CD1c-positive myeloid dendritic cell (primary cell): Measurements from ENCODE around the gene ZNF862.

ENCODE experiments used
- DNase-seq: peaks from one replicate; pipeline ENCODE4 v3.0.0-alpha.2; 2016; ENCODE audit errors: extremely low spot score

Gene ZNF862

DNA sequence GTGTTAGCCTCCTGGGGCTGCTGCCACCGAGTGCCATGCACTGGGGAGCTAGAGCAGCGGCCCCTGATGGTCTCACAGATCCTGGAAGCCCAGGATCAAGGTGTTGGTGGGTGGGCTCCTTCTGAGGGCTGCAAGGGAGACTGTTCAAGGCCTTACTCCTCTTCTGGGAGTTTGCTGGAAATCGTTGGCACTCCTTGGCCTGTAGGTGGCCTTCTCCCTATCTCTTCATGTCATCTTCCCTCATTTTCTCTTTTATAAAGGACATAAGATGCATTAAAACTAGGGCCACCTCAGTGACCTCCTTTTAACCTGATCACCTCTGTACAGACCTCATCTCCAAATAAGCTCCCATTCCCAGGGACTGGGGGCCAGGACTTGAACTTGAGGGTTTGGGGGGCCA lies 27.0 kb upstream of the ZNF862 start:
- no peak for DNase-seq

DNA sequence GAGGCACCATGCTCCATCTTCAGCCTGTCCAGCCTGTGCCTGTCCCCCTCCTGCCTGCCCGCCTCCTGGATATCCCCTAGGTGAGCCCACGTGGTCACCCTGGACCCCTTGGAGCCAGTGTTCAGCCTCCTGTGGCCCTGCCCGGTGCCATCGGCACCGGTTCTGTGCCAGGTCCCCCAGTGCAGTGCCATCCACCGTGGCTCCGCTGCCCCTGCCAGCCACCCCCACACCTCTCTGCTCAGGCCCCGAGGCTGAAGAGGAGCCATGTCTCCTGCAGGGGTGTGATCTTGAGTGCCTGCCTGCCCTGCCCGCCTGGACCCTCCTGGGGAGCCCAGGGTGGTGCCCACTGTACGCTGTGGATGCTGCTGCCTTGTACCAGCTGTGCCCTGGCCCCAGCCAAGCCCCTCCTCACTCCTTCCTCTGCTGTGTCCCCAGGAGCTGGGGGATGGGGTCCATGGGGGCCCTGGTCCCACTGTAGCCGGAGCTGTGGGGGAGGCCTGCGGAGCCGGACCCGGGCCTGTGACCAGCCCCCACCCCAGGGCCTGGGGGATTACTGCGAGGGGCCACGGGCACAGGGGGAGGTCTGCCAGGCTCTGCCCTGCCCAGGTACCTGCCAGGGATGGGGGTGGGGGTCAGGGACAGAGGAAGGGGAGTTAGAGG lies 26.2 kb upstream of the ZNF862 start:
- DNase-seq: no peak

- DNase-seq: no peak
Observed at GRCh38 chr7:149813254-149814035, 24.7 kb upstream of the ZNF862 start.

DNA sequence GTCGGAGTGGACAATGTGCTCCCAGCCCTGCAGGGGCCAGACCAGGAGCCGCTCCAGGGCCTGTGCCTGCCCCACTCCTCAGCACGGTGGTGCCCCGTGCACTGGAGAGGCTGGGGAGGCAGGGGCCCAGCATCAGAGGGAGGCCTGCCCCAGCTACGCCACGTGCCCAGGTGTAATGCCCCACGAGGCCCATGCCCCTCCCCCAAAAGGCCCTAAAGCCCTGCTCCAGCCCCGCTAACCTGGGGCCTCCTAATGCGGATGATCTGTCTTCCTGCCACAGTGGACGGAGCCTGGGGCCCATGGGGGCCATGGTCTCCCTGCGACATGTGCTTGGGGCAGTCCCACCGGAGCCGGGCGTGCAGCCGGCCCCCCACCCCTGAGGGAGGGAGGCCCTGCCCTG lies 23.7 kb upstream of the ZNF862 start:
- no peak for DNase-seq

GRCh38 chr7:149815121-149815520 lies 23.1 kb upstream of the ZNF862 start:
- no peak for DNase-seq

DNA sequence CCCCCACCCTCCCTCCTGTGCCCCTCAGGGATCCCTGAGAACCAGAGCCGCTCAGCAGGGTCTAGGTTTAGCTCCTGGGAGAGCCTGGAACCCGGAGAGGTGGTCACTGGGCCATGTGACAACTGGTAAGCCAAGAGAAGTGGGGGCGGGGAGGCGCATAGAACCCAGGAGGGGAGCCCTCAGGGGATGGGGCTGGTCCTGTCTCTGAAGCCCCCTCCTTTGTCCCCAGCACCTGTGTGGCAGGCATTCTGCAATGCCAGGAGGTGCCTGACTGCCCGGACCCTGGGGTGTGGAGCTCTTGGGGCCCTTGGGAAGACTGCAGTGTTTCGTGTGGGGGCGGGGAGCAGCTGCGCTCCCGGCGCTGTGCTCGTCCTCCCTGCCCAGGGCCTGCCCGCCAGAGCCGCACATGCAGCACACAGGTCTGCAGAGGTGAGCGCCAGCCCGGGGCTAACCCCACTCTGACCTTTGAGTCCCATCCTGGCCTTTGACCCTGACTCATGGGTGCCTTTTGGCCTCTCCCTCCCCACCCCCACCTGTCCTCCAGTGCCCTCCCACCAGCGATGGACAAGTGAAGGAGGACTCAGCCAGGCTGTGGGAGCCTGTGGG lies 22.4 kb upstream of the ZNF862 start:
- DNase-seq: no peak

DNA sequence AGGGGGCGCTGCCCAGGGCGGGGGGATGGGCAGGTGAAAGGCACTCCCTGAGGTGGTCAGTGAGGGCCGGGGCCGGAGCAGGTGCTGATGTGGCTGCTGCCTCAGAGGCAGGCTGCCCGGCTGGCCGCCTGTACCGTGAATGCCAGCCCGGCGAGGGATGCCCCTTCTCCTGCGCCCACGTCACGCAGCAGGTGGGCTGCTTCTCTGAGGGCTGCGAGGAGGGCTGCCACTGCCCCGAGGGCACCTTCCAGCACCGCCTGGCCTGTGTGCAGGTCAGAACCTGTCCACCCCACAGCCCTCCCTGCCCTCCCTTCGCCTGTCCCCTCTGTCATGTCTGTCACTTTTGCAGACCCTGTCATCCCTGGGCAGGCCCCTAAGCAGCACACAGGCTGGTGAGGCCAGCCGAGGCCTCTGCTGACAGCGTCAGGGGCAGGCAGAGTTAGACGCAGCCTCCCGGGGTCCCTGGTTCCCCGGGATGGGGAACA lies 21.9 kb upstream of the ZNF862 start:
- DNase-seq: no peak

DNA sequence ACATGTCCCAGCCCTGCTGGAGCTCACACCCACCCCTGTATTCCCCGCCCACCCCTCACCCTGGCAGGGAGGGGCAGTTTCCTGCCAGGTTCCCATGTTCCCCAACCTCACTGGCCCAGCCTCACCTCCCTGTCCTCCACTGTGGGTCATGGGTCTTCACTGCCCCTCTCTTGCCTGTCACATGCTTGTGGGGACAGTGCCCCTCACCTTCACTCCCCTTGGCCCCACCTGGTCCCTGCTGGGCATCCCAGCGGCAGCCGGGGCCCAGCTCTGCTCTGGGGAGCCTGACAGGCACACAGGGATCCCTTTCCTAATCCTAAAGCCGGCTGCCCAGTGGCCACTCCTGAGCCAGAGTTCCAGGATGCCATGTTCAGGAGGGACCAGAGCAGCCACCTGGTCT lies 21.4 kb upstream of the ZNF862 start:
- no peak for DNase-seq

- DNase-seq: no peak
Observed at GRCh38 chr7:149817301-149817771, 20.8 kb upstream of the ZNF862 start.

- DNase-seq: no peak
Observed at GRCh38 chr7:149817836-149818535, 20.2 kb upstream of the ZNF862 start.

DNA sequence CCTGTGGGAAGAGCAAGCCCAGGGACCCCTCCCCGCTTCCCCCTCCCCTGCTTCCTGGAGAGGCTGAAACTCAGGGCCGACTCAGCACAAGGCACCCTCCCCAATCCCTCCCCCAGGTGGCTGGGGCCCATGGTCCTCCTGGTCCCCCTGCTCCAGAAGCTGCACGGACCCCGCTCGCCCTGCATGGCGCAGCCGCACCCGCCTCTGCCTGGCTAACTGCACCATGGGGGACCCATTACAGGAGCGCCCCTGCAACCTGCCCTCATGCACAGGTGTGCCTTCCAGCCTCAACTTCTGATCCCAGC lies 19.7 kb upstream of the ZNF862 start:
- DNase-seq: no peak

GRCh38 chr7:149819141-149819960 lies 18.8 kb upstream of the ZNF862 start:
- DNase-seq: no peak

- no peak for DNase-seq
Observed at GRCh38 chr7:149819961-149820340, 18.2 kb upstream of the ZNF862 start.

GRCh38 chr7:149820622-149821190 lies 17.5 kb upstream of the ZNF862 start:
- no peak for DNase-seq

- no peak for DNase-seq
Observed at GRCh38 chr7:149821191-149822148, 16.7 kb upstream of the ZNF862 start.

DNA sequence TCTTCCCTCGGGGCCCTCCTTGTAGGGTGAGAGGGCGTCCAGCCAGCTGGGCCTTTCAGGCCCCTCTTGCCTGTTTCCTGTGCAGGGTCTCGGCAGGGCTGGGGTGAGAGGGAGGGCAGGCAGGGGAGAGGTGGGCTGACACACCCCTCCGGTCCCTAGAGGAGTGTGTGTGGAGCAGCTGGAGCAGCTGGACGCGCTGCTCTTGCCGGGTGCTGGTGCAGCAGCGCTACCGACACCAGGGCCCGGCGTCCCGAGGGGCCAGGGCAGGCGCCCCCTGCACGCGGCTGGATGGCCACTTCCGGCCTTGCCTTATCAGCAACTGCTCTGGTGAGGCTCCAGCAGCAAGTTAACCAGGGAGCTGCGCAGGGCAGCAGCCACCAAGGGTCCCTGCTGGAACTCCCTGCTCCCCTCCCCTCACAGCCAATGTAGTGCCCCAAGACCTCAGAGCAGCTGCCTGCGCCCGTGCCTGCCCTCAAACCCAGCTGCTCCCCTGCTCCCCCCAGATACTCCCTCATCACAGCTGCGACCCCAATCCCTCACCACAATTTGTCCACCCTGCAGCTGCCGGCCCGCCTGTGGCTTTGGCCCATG lies 15.7 kb upstream of the ZNF862 start:
- no peak for DNase-seq

- DNase-seq: no peak
Observed at GRCh38 chr7:149823191-149823630, 15.0 kb upstream of the ZNF862 start.

GRCh38 chr7:149823631-149824199 lies 14.5 kb upstream of the ZNF862 start:
- no peak for DNase-seq

GRCh38 chr7:149824301-149824741 lies 13.9 kb upstream of the ZNF862 start:
- DNase-seq: no peak
